ENCODE data around the gene ITPR1. TPM values are rescaled to one million over a fixed set of nuclear protein-coding genes. Genes with fewer than 3 reads are reported as not detected.
"Not testable (repeated sequence)": the region's sequence is repeated elsewhere in the genome, so short reads cannot be mapped to it uniquely, and the experiment has no call there.

ITPR1 gene
- 80.5 TPM for polyA plus RNA-seq (2013)

GRCh38 chr3:4493014-4493940 is at the start of gene ITPR1:
ITPR1 (plus strand) TSS chr3:4493348; CDS start chr3:4516492, 23,144 bp downstream.
- no peaks in the 10 kb centered on the region for H3K27me3 ChIP-seq (replicated peaks in 2 of 5; ENCODE audit: control insufficient read depth in 4 of 5, insufficient read depth in 5 of 5, low read length in 4 of 5)
- POLR2A ChIA-PET: interaction anchor here (0.6 to 3.8 kb wide), 14 partner anchors 11 to 162 kb away, joined by 3 to 41 read pairs (median 8); partner anchors contain the start of gene SUMF1

GRCh38 chr3:4447295-4447999 is 45.7 kb upstream of the ITPR1 start:
- DNase-seq: no peak
- Histone ChIP-seq H3K9me3 (ENCODE audit: control extremely low read depth in 1 of 5, control insufficient read depth in 4 of 5, insufficient read depth in 2 of 5, low read depth in 1 of 5, low read length in 4 of 5) (no peaks in the 10 kb centered on the region), H3K4me3 (ENCODE audit: control insufficient read depth in 1 of 7, extremely low read depth in 1 of 7, insufficient read depth in 4 of 7, low read depth in 2 of 7, low read length in 6 of 7) (no peak overlapping the region), H3K36me3 (ENCODE audit: control insufficient read depth in 4 of 4, insufficient read depth in 4 of 4, low read length in 3 of 4) (peaks cover 12 to 48% (median 25%) of the 10 kb centered on the region in 4 experiments), H3K27ac (ENCODE audit: insufficient read depth in 1 of 2, low read depth in 1 of 2, low read length in 2 of 2, poor library complexity in 1 of 2, severe bottlenecking in 2 of 2) (no peak overlapping the region), H3K27me3 (replicated peaks in 2 of 5; ENCODE audit: control insufficient read depth in 4 of 5, insufficient read depth in 5 of 5, low read length in 4 of 5) (no peaks in the 10 kb centered on the region), H3K4me1 (ENCODE audit: control extremely low read depth in 1 of 4, control insufficient read depth in 4 of 4, insufficient read depth in 4 of 4, low read length in 3 of 4) (no peaks in the 10 kb centered on the region)
- WGBS (ENCODE audit: insufficient coverage): 100% methylated on average over 1 of the region's 3 CpGs
- ChIA-PET POLR2A (interaction anchor here (0.6 kb wide), 1 partner anchor 455 kb away, joined by 3 read pairs; no protein-coding TSS in a partner anchor), CTCF (interaction anchor here (1.2 to 1.8 kb wide), 4 partner anchors 16 to 120 kb away, joined by 3 to 4 read pairs (median 4); no protein-coding TSS in a partner anchor)

More at GRCh38 chr3:4493014-4493940, at the start of gene ITPR1:
- peak within 1 kb of the TSS; percentile 92 to 95 for H3K27ac ChIP-seq (ENCODE audit: insufficient read depth in 1 of 2, low read depth in 1 of 2, low read length in 2 of 2, poor library complexity in 1 of 2, severe bottlenecking in 2 of 2)
- peaks cover 22 to 42% (median 37%) of the 10 kb centered on the region in 4 experiments for H3K4me1 ChIP-seq (ENCODE audit: control extremely low read depth in 1 of 4, control insufficient read depth in 4 of 4, insufficient read depth in 4 of 4, low read length in 3 of 4)
- CTCF ChIA-PET: interaction anchor here (0.6 to 3.3 kb wide), 22 partner anchors 12 to 154 kb away, joined by 3 to 23 read pairs (median 4); no protein-coding TSS in a partner anchor
- H3K4me3 ChIP-seq (ENCODE audit: control insufficient read depth in 1 of 7, extremely low read depth in 1 of 7, insufficient read depth in 4 of 7, low read depth in 2 of 7, low read length in 6 of 7): peak within 1 kb of the TSS; percentile 83 to 97 (median 95)
- 0% methylated on average over 31 of the region's 47 CpGs for WGBS (ENCODE audit: insufficient coverage)
- no peaks in the 10 kb centered on the region for H3K9me3 ChIP-seq (ENCODE audit: control extremely low read depth in 1 of 5, control insufficient read depth in 4 of 5, insufficient read depth in 2 of 5, low read depth in 1 of 5, low read length in 4 of 5)
- H3K36me3 ChIP-seq (ENCODE audit: control insufficient read depth in 4 of 4, insufficient read depth in 4 of 4, low read length in 3 of 4): peaks cover 2 to 9% (median 6%) of the 10 kb centered on the region in 4 experiments
- DNase-seq: peak; percentile 99 to 100 (median 100)

DNA sequence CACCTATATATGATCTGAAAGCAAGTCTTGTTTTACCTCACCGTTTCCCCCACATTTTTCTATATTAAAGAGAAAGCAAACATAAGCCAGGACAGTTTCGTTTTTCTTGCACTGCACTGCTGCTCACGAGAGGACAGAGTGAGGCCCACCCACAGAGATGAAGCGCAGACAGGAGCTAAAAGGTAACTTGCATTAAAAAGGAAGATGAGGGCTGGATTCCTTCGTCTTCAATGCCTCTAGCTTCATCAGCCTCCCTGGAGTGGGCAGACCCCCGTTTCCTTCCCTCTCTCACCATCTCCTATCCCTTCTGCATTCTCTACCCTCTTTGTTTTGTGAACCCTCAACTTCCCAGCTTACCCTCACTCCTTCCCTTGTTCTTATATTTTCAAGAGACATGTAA is 45.0 kb upstream of the ITPR1 start:
- 100% methylated on average over 6 of the region's 6 CpGs for WGBS (ENCODE audit: insufficient coverage)
- peaks cover 9 to 53% (median 25%) of the 10 kb centered on the region in 4 experiments for H3K36me3 ChIP-seq (ENCODE audit: control insufficient read depth in 4 of 4, insufficient read depth in 4 of 4, low read length in 3 of 4)
- no peaks in the 10 kb centered on the region for H3K4me1 ChIP-seq (ENCODE audit: control extremely low read depth in 1 of 4, control insufficient read depth in 4 of 4, insufficient read depth in 4 of 4, low read length in 3 of 4)
- no peak for DNase-seq
- CTCF ChIA-PET: interaction anchor here (0.7 to 1.3 kb wide), 3 partner anchors 9 to 21 kb away, joined by 3 to 4 read pairs (median 4); no protein-coding TSS in a partner anchor
- no peaks in the 10 kb centered on the region for H3K27me3 ChIP-seq (replicated peaks in 2 of 5; ENCODE audit: control insufficient read depth in 4 of 5, insufficient read depth in 5 of 5, low read length in 4 of 5)
- no peak overlapping the region for H3K27ac ChIP-seq (ENCODE audit: insufficient read depth in 1 of 2, low read depth in 1 of 2, low read length in 2 of 2, poor library complexity in 1 of 2, severe bottlenecking in 2 of 2)
- no peaks in the 10 kb centered on the region for H3K9me3 ChIP-seq (ENCODE audit: control extremely low read depth in 1 of 5, control insufficient read depth in 4 of 5, insufficient read depth in 2 of 5, low read depth in 1 of 5, low read length in 4 of 5)
- POLR2A ChIA-PET: interaction anchor here (0.6 kb wide), 1 partner anchor 10 kb away, joined by 9 read pairs; no protein-coding TSS in a partner anchor
- no peak overlapping the region for H3K4me3 ChIP-seq (ENCODE audit: control insufficient read depth in 1 of 7, extremely low read depth in 1 of 7, insufficient read depth in 4 of 7, low read depth in 2 of 7, low read length in 6 of 7)

DNA sequence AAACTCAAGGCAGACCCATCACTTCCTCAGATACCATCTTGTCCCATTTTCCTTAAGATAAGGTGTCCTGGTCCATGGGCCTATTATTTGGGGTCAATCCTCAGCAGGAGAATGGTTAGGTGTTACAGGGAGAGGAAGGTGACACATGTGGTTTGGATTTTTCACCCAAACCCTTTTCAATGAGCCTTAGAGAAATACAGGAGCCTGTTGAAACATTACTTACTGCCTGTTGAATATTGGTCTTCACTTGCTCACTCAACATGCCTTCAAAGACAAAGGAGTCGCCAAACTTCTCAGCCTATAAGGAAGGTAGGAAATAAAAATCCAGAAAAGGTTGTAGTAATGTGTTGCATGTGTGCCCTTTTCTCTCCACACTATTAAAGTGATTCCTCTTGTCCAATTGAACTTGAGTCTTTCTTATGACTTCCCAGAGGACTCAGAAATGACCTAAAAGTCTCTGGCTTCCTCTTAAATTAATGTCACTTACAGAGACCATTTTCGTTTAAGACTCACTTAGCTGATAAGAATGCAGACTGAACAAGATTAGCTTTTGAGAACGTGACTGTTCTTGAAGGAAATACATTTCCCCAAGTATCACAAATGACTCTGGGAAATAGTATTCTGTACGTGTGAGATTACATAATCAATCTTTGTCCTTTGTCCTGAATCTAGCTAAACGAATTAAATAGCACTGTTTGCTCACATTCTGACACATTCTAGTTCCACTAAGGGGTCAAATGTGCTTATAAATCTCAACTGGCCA is 43.9 kb upstream of the ITPR1 start:
- H3K4me1 ChIP-seq (ENCODE audit: control extremely low read depth in 1 of 4, control insufficient read depth in 4 of 4, insufficient read depth in 4 of 4, low read length in 3 of 4): no peaks in the 10 kb centered on the region
- H3K9me3 ChIP-seq (ENCODE audit: control extremely low read depth in 1 of 5, control insufficient read depth in 4 of 5, insufficient read depth in 2 of 5, low read depth in 1 of 5, low read length in 4 of 5): no peaks in the 10 kb centered on the region
- H3K4me3 ChIP-seq (ENCODE audit: control insufficient read depth in 1 of 7, extremely low read depth in 1 of 7, insufficient read depth in 4 of 7, low read depth in 2 of 7, low read length in 6 of 7): no peak overlapping the region
- 94% methylated on average over 2 of the region's 5 CpGs for WGBS (ENCODE audit: insufficient coverage)
- ChIA-PET POLR2A (no interaction called here), CTCF (interaction anchor here (1.3 to 1.5 kb wide), 2 partner anchors 11 to 22 kb away, joined by 4 read pairs; no protein-coding TSS in a partner anchor)
- no peak for DNase-seq
- H3K27ac ChIP-seq (ENCODE audit: insufficient read depth in 1 of 2, low read depth in 1 of 2, low read length in 2 of 2, poor library complexity in 1 of 2, severe bottlenecking in 2 of 2): no peak overlapping the region
- H3K36me3 ChIP-seq (ENCODE audit: control insufficient read depth in 4 of 4, insufficient read depth in 4 of 4, low read length in 3 of 4): peaks cover 9 to 49% (median 25%) of the 10 kb centered on the region in 4 experiments
- H3K27me3 ChIP-seq (replicated peaks in 2 of 5; ENCODE audit: control insufficient read depth in 4 of 5, insufficient read depth in 5 of 5, low read length in 4 of 5): no peaks in the 10 kb centered on the region

DNA sequence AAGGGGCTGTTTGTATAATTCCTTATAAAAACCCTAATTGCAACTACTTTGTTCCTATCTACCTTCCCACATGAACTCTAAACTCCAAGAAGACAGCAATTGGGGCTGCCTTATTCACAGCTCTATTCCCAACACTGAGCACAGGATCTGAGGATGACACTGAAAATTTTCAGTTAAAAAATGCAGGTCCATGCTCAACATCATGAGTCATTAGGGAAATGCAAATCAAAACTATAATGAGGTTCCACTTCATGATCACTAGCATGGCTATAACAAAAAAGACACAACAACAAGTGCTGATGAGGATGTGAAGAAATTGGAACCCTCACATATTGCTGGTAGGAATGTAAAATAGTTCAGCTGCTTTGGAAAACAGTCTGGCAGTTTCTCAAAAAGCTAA is 39.0 kb upstream of the ITPR1 start:
- no peak overlapping the region for H3K27ac ChIP-seq (ENCODE audit: insufficient read depth in 1 of 2, low read depth in 1 of 2, low read length in 2 of 2, poor library complexity in 1 of 2, severe bottlenecking in 2 of 2)
- POLR2A ChIA-PET: no interaction called here
- CTCF ChIA-PET: interaction anchor here (0.6 kb wide), 1 partner anchor 12 kb away, joined by 3 read pairs; no protein-coding TSS in a partner anchor

GRCh38 chr3:4456780-4457179 is 36.4 kb upstream of the ITPR1 start:
- H3K9me3 ChIP-seq (ENCODE audit: control extremely low read depth in 1 of 5, control insufficient read depth in 4 of 5, insufficient read depth in 2 of 5, low read depth in 1 of 5, low read length in 4 of 5); CTCF ChIA-PET; H3K4me1 ChIP-seq (ENCODE audit: control extremely low read depth in 1 of 4, control insufficient read depth in 4 of 4, insufficient read depth in 4 of 4, low read length in 3 of 4); H3K27me3 ChIP-seq (replicated peaks in 2 of 5; ENCODE audit: control insufficient read depth in 4 of 5, insufficient read depth in 5 of 5, low read length in 4 of 5); POLR2A ChIA-PET; H3K27ac ChIP-seq (ENCODE audit: insufficient read depth in 1 of 2, low read depth in 1 of 2, low read length in 2 of 2, poor library complexity in 1 of 2, severe bottlenecking in 2 of 2); H3K4me3 ChIP-seq (ENCODE audit: control insufficient read depth in 1 of 7, extremely low read depth in 1 of 7, insufficient read depth in 4 of 7, low read depth in 2 of 7, low read length in 6 of 7); DNase-seq; H3K36me3 ChIP-seq (ENCODE audit: control insufficient read depth in 4 of 4, insufficient read depth in 4 of 4, low read length in 3 of 4): not testable (repeated sequence)
- whole genome bisulfite sequencing (ENCODE audit: insufficient coverage): 96% methylated on average over 7 of the region's 14 CpGs

More for the DNA sequence above, 39.0 kb upstream of the ITPR1 start:
- Histone ChIP-seq H3K4me1 (ENCODE audit: control extremely low read depth in 1 of 4, control insufficient read depth in 4 of 4, insufficient read depth in 4 of 4, low read length in 3 of 4) (no peaks in the 10 kb centered on the region), H3K4me3 (ENCODE audit: control insufficient read depth in 1 of 7, extremely low read depth in 1 of 7, insufficient read depth in 4 of 7, low read depth in 2 of 7, low read length in 6 of 7) (no peak overlapping the region), H3K9me3 (ENCODE audit: control extremely low read depth in 1 of 5, control insufficient read depth in 4 of 5, insufficient read depth in 2 of 5, low read depth in 1 of 5, low read length in 4 of 5) (no peaks in the 10 kb centered on the region), H3K27me3 (replicated peaks in 2 of 5; ENCODE audit: control insufficient read depth in 4 of 5, insufficient read depth in 5 of 5, low read length in 4 of 5) (no peaks in the 10 kb centered on the region), H3K36me3 (ENCODE audit: control insufficient read depth in 4 of 4, insufficient read depth in 4 of 4, low read length in 3 of 4) (peaks cover 3 to 24% (median 6%) of the 10 kb centered on the region in 4 experiments)
- no peak for DNase-seq
